ENCODE measurements around the gene SPTSSA.
"Not testable (repeated sequence)": the region's sequence is repeated elsewhere in the genome, so short reads cannot be mapped to it uniquely, and the experiment has no call there.

SPTSSA gene

GRCh38 chr14:34425095-34425851, 36.8 kb downstream of the SPTSSA start:
- DNase-seq: no peak

GRCh38 chr14:34424488-34424887, 37.6 kb downstream of the SPTSSA start:
- no peak for DNase-seq

GRCh38 chr14:34423445-34423844, 38.6 kb downstream of the SPTSSA start:
- DNase-seq: no peak

- DNase-seq: no peak
Observed at GRCh38 chr14:34420547-34421150, 41.4 kb downstream of the SPTSSA start.

- DNase-seq: no peak
Observed at GRCh38 chr14:34409721-34410120, 52.3 kb downstream of the SPTSSA start.

- no peak for DNase-seq
Observed at GRCh38 chr14:34407951-34408350, 54.1 kb downstream of the SPTSSA start.

GRCh38 chr14:34404416-34404815, 57.6 kb downstream of the SPTSSA start:
- no peak for DNase-seq

- DNase-seq: no peak
Observed at GRCh38 chr14:34403646-34404045, 58.4 kb downstream of the SPTSSA start.

GRCh38 chr14:34398024-34398423, 64.0 kb downstream of the SPTSSA start:
- DNase-seq: no peak

GRCh38 chr14:34387974-34388516, 74.0 kb downstream of the SPTSSA start:
- no peak for DNase-seq

GRCh38 chr14:34386865-34387485, 75.1 kb downstream of the SPTSSA start:
- no peak for DNase-seq

GRCh38 chr14:34385881-34386280, 76.2 kb downstream of the SPTSSA start:
- DNase-seq: not testable (repeated sequence)

- DNase-seq: no peak
Observed at GRCh38 chr14:34383839-34384238, 78.2 kb downstream of the SPTSSA start.

Measured in effector CD4-positive, alpha-beta T cell (primary cell).